Natural killer cell (primary cell): ENCODE results near the gene AP4S1. TPM values are rescaled to one million over a fixed set of nuclear protein-coding genes. Genes with fewer than 3 reads are reported as not detected.

Experiments used
- ATAC-seq, 3 donors: fragments of 150-1000 bp in 2 of 3; fragments of 200-7000 bp in 1 of 3; cut with Tn5 transposase; 1 replicate in 1 of 3; 2 replicates in 2 of 3; pipeline ENCODE4 v1.10.0; 2021; ENCODE audit warnings: mild to moderate bottlenecking in 2 of 3, moderate library complexity in 2 of 3
- DNase-seq, 2 donors: peaks; one replicate each; pipeline versions ENCODE4 v3.0.0 to v3.0.0-alpha.2; 2013 to 2021; ENCODE audit warnings: mixed read lengths in 1 of 2
- H3K27ac ChIP-seq: one replicate; pipeline ENCODE4 v1.5.1; 2013; ENCODE audit warnings: mild to moderate bottlenecking, low read length
- H3K27me3 ChIP-seq: one replicate; pipeline ENCODE4 v1.6.1; 2013; ENCODE audit warnings: low read length; ENCODE audit not compliant: control insufficient read depth, insufficient read depth
- H3K36me3 ChIP-seq: one replicate; pipeline ENCODE4 v1.6.1; 2013; ENCODE audit warnings: low read length; ENCODE audit not compliant: control insufficient read depth, insufficient read depth
- H3K4me1 ChIP-seq: one replicate; pipeline ENCODE4 v1.6.1; 2013; ENCODE audit warnings: low read length; ENCODE audit not compliant: control insufficient read depth, insufficient read depth
- H3K4me3 ChIP-seq: one replicate; pipeline ENCODE4 v1.5.1; 2013; ENCODE audit warnings: low read length
- H3K9me3 ChIP-seq: one replicate; pipeline ENCODE4 v1.6.1; 2013; ENCODE audit warnings: low read length; ENCODE audit not compliant: control insufficient read depth, insufficient read depth
- H3K27ac Mint-ChIP-seq, 2 donors: one replicate each; pipeline ENCODE4 v1.8.0; 2022; ENCODE audit warnings: mild to moderate bottlenecking in 2 of 2, mixed read lengths in 2 of 2, moderate library complexity in 1 of 2
- H3K27me3 Mint-ChIP-seq, 2 donors: one replicate each; pipeline ENCODE4 v1.8.0; 2022; ENCODE audit warnings: low read depth in 2 of 2, mixed read lengths in 2 of 2
- H3K36me3 Mint-ChIP-seq: one replicate; pipeline ENCODE4 v1.8.0; 2022; ENCODE audit warnings: mixed read lengths
- H3K4me1 Mint-ChIP-seq, 2 donors: one replicate each; pipeline ENCODE4 v1.8.0; 2022; ENCODE audit warnings: mixed read lengths in 2 of 2
- H3K4me3 Mint-ChIP-seq: one replicate; pipeline ENCODE4 v1.8.0; 2022; ENCODE audit warnings: mild to moderate bottlenecking, moderate library complexity, mixed read lengths
- H3K9me3 Mint-ChIP-seq, 2 donors: one replicate each; pipeline ENCODE4 v1.8.0; 2022; ENCODE audit warnings: mixed read lengths in 2 of 2
- WGBS: methylation state at CpG from one replicate; pipeline ENCODE4 v1.1.7; 2013; ENCODE audit warnings: missing lambda C conversion rate; ENCODE audit not compliant: insufficient coverage; 5-methylcytosine and 5-hydroxymethylcytosine counted together
- intact Hi-C: fragments of 100-400 bp; cut with micrococcal nuclease; formaldehyde crosslinking; loops from one replicate; pipeline ENCODE4 v1.14.2; 2022
- total RNA-seq, 4 donors: library from RNA; stranded (reverse); fragments of 120-200 nt in 1 of 4; gene quantifications; one replicate each; pipeline versions ENCODE4 v1.2.3 to v1.2.4, GENCODE V29; 2013 to 2022
- TF ChIP-seq, protein P1 (sequence below): fragments of 200-600 bp; IDR thresholded peaks from one replicate; pipeline ENCODE4 v1.8.0; 2022; ENCODE audit warnings: antibody characterized with exemption

AP4S1 gene
- total RNA-seq, 3 donors from 2014 or later (not counting 1 experiment from before 2014, with no cell fraction given), result 10.6 to 12.7 (median 12.4) TPM

DNA sequence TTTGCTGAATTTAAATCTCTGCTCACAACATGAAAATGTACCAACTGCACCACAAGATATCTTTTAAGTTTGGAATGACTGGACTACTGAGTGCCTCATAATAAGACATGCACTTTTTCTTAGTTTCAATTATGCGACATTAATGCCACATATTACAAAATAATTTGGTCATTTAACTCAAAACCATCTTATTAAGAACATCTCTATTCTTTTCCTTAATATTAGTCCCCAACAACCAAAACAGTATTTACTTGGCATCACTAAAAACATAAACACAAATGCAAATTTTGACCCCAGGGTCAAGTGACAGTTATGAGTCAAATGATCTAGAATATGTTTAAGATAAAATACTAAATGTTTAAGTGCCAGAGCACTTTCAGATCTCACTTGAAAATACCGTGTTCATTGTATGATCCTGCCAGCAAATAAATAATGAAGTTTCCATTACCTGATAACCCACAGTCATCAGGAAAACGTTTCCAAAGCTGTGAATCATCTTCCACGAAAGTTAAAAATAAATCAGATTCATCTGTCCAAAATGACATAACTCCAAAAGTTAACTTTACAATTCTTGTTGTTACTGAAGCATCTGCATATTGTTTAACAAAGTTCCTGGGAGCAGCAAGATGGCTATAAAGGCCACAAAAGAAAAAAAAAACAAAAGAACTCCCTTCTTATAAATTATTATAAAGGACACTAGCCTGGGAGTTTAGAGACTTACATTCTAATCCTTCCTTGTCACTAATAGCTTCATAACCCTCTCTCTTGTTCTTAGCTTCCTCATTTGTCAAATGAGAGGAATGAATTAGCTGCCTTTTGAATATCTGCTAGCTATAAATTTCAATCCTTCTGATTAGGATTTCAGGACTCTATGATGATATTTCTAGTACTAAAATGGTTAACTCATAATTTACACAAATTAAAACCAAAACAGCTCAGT, 30.5 kb upstream of the AP4S1 start:
- Histone ChIP-seq H3K4me1 (no peaks in the 10 kb centered on the region), H3K9me3 (peaks cover 12% of the 10 kb centered on the region), H3K36me3 (peaks cover 4% of the 10 kb centered on the region), H3K4me3 (no peak overlapping the region), H3K27me3 (no peaks in the 10 kb centered on the region), H3K27ac (no peak overlapping the region)
- ATAC-seq (no peak), DNase-seq (no peak)
- H3K36me3 Mint-ChIP-seq, result peaks cover 20% of the 10 kb centered on the region
- H3K4me1 Mint-ChIP-seq, result peaks cover 49 to 54% of the 10 kb centered on the region in 2 donors
- intact Hi-C loops, result no loop called here
- TF ChIP-seq, protein P1, sequence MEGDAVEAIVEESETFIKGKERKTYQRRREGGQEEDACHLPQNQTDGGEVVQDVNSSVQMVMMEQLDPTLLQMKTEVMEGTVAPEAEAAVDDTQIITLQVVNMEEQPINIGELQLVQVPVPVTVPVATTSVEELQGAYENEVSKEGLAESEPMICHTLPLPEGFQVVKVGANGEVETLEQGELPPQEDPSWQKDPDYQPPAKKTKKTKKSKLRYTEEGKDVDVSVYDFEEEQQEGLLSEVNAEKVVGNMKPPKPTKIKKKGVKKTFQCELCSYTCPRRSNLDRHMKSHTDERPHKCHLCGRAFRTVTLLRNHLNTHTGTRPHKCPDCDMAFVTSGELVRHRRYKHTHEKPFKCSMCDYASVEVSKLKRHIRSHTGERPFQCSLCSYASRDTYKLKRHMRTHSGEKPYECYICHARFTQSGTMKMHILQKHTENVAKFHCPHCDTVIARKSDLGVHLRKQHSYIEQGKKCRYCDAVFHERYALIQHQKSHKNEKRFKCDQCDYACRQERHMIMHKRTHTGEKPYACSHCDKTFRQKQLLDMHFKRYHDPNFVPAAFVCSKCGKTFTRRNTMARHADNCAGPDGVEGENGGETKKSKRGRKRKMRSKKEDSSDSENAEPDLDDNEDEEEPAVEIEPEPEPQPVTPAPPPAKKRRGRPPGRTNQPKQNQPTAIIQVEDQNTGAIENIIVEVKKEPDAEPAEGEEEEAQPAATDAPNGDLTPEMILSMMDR, result no peak
- H3K4me3 Mint-ChIP-seq, result no peak overlapping the region
- H3K27ac Mint-ChIP-seq, result peak overlapping the region; percentile 14 to 60
- WGBS, result 32% methylated on average over 4 of the region's 4 CpGs
- no peaks in the 10 kb centered on the region for H3K9me3 Mint-ChIP-seq
- H3K27me3 Mint-ChIP-seq, result no peaks in the 10 kb centered on the region

DNA sequence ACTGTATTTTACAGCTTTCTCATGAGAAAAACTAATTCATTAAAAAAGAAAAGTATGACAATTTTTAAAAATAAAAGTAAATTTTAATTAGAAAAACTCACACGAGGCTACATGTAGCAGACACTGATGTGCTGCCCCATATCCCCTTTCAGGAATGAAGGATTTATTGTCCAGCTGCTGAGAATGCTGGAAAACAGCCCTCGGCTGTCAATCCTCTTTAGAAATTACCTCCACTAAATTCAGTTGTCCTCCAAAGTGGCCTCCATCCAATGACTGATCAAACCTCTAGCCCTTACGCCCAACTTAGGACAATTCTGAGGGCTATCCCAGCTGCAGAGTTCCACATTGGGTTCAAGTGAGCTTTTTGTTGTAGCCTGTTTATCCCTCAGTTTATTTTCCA, 29.8 kb upstream of the AP4S1 start:
- Mint-ChIP-seq H3K4me1 (peaks cover 54 to 56% of the 10 kb centered on the region in 2 donors), H3K36me3 (peaks cover 20% of the 10 kb centered on the region), H3K27ac (peak overlapping the region; percentile 14 to 60), H3K9me3 (no peaks in the 10 kb centered on the region), H3K4me3 (no peak overlapping the region), H3K27me3 (no peaks in the 10 kb centered on the region)
- DNase-seq (no peak), ATAC-seq (no peak)
- Histone ChIP-seq H3K9me3 (peaks cover 12% of the 10 kb centered on the region), H3K36me3 (peaks cover 4% of the 10 kb centered on the region), H3K4me1 (no peaks in the 10 kb centered on the region), H3K27ac (no peak overlapping the region), H3K27me3 (no peaks in the 10 kb centered on the region), H3K4me3 (no peak overlapping the region)
- intact Hi-C loops, result no loop called here
- 98% methylated on average over 3 of the region's 3 CpGs for WGBS
- TF ChIP-seq, protein P1, result no peak

DNA sequence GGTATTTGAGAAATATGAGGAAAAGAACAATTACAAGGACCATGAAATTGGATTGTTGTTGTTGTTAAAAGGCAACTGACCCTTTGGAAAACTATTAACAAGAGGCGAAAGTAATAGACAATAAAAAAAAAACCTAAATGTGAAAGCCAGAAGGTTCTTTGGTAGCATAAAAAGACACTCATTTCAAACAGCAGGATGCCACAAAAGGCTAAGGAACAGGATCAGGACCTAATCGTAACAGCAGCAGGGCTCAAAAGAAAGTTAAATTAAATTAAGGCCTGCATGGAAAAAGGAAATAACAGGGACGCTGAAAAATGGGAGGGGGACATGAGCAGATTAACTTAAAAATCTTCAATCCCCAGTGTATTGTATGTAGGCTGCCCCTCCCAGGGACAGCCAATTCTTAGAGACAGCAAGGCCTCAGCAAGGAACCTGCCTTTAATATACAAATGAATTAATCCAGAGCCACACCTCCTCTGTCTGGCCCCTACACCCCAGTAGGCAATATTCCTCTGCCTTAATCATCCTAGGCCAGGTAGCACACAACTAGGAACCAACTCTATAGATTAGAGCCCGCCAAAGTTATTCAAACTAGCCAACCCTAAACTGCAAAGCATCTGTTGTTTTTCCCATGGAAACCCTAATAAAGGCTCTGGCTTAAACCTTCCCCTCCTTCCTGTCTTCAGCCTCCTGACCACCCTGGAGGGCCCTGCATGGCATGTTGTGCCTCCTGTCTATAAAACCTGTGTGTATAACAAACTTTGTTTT, 28.4 kb upstream of the AP4S1 start:
- DNase-seq, result no peak

More for the DNA sequence above, 28.4 kb upstream of the AP4S1 start:
- TF ChIP-seq, protein P1, result no peak
- Mint-ChIP-seq H3K36me3 (peaks cover 20% of the 10 kb centered on the region), H3K27ac (no peak overlapping the region), H3K4me3 (no peak overlapping the region), H3K4me1 (peaks cover 48 to 52% of the 10 kb centered on the region in 2 donors), H3K9me3 (no peaks in the 10 kb centered on the region), H3K27me3 (no peaks in the 10 kb centered on the region)
- no peaks in the 10 kb centered on the region for H3K27me3 ChIP-seq
- intact Hi-C loops, result no loop called here
- H3K27ac ChIP-seq, result no peak overlapping the region
- ATAC-seq, result no peak
- peaks cover 12% of the 10 kb centered on the region for H3K9me3 ChIP-seq
- no peak overlapping the region for H3K4me3 ChIP-seq
- H3K4me1 ChIP-seq, result no peaks in the 10 kb centered on the region
- peaks cover 4% of the 10 kb centered on the region for H3K36me3 ChIP-seq
- WGBS, result over 99% methylated on average over 4 of the region's 4 CpGs
